MCF 10A (cell line): ENCODE results near the gene OTUD1. TPM values are rescaled to one million over a fixed set of nuclear protein-coding genes. Genes with fewer than 3 reads are reported as not detected.

Source experiments
- BruUV-seq: library from RNA; stranded (reverse); fragments of 400-500 nt; replicated peaks from 2 replicates; lab custom pipeline; 2021; lab: Mats Ljungman, UMichigan
- CTCF ChIA-PET: fragments of 300-600 bp; sonication (Branson Sonifier 250); formaldehyde crosslinking; extraction: SDS; loops from one replicate; lab custom pipeline; 2021; ENCODE audit warnings: antibody characterized with exemption, inconsistent platforms; lab: Yijun Ruan, JAX
- POLR2A ChIA-PET: fragments of 300-600, 350-650 bp; sonication (Branson Sonifier 250); formaldehyde crosslinking; extraction: SDS; loops from one replicate; lab custom pipeline; 2020; ENCODE audit warnings: antibody characterized with exemption, inconsistent platforms; lab: Yijun Ruan, JAX
- DNase-seq: peaks from one replicate; pipeline ENCODE4 v3.0.0-alpha.2; 2018; ENCODE audit not compliant: unreplicated experiment
- H3K27ac Mint-ChIP-seq: one replicate; pipeline ENCODE4 v1.8.0; 2022; ENCODE audit warnings: mild to moderate bottlenecking, low read depth, mixed read lengths; ENCODE audit not compliant: unreplicated experiment
- H3K27me3 Mint-ChIP-seq: one replicate; pipeline ENCODE4 v1.8.0; 2022; ENCODE audit warnings: mixed read lengths; ENCODE audit not compliant: insufficient read depth, unreplicated experiment
- H3K36me3 Mint-ChIP-seq: one replicate; pipeline ENCODE4 v1.8.0; 2022; ENCODE audit warnings: mild to moderate bottlenecking, moderate library complexity, mixed read lengths; ENCODE audit not compliant: insufficient read depth, unreplicated experiment
- H3K4me1 Mint-ChIP-seq: one replicate; pipeline ENCODE4 v1.8.0; 2022; ENCODE audit warnings: mixed read lengths; ENCODE audit not compliant: insufficient read depth, unreplicated experiment
- H3K4me3 Mint-ChIP-seq: one replicate; pipeline ENCODE4 v1.8.0; 2022; ENCODE audit warnings: mild to moderate bottlenecking, moderate library complexity, mixed read lengths; ENCODE audit not compliant: unreplicated experiment
- H3K9me3 Mint-ChIP-seq: one replicate; pipeline ENCODE4 v1.8.0; 2022; ENCODE audit warnings: mixed read lengths; ENCODE audit not compliant: unreplicated experiment
- intact Hi-C: fragments of 100-400 bp; cut with micrococcal nuclease; formaldehyde crosslinking; loops from 2 replicates; pipeline ENCODE4 v1.14.1; 2022
- total RNA-seq: library from RNA; stranded (reverse); gene quantifications from 2 replicates; pipeline ENCODE4 v1.2.3, GENCODE V29; 2022
- TF ChIP-seq, protein P1 (sequence below): fragments of 200-600 bp; IDR thresholded peaks from one replicate; pipeline ENCODE4 v1.8.0; 2022; ENCODE audit warnings: antibody characterized with exemption, mild to moderate bottlenecking; ENCODE audit not compliant: unreplicated experiment

OTUD1 gene
- total RNA-seq, 1 experiment from 2014 or later = 14.9 TPM

- ChIA-PET CTCF (interaction anchor here (0.7 to 2.3 kb wide), 4 partner anchors 10 to 121 kb away, joined by 3 to 5 read pairs (median 3); no protein-coding TSS in a partner anchor), POLR2A (interaction anchor here (0.7 to 2.4 kb wide), 2 partner anchors 10 kb away, joined by 3 to 9 read pairs; no protein-coding TSS in a partner anchor)
- intact Hi-C loops = no loop called here
- H3K27me3 Mint-ChIP-seq = no peaks in the 10 kb centered on the region
- no peak overlapping the region for H3K27ac Mint-ChIP-seq
- BruUV-seq = no TSS peak
- TF ChIP-seq, protein P1, sequence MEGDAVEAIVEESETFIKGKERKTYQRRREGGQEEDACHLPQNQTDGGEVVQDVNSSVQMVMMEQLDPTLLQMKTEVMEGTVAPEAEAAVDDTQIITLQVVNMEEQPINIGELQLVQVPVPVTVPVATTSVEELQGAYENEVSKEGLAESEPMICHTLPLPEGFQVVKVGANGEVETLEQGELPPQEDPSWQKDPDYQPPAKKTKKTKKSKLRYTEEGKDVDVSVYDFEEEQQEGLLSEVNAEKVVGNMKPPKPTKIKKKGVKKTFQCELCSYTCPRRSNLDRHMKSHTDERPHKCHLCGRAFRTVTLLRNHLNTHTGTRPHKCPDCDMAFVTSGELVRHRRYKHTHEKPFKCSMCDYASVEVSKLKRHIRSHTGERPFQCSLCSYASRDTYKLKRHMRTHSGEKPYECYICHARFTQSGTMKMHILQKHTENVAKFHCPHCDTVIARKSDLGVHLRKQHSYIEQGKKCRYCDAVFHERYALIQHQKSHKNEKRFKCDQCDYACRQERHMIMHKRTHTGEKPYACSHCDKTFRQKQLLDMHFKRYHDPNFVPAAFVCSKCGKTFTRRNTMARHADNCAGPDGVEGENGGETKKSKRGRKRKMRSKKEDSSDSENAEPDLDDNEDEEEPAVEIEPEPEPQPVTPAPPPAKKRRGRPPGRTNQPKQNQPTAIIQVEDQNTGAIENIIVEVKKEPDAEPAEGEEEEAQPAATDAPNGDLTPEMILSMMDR = no peak
- H3K4me3 Mint-ChIP-seq = no peak overlapping the region
- H3K4me1 Mint-ChIP-seq = peaks cover 12% of the 10 kb centered on the region
- DNase-seq = no peak
- H3K36me3 Mint-ChIP-seq = peaks cover 2% of the 10 kb centered on the region
- no peaks in the 10 kb centered on the region for H3K9me3 Mint-ChIP-seq
Observed at GRCh38 chr10:23395017-23395416, 43.9 kb upstream of the OTUD1 start.

- intact Hi-C loops = no loop called here
- no peak overlapping the region for H3K4me3 Mint-ChIP-seq
- H3K9me3 Mint-ChIP-seq = no peaks in the 10 kb centered on the region
- H3K27me3 Mint-ChIP-seq = no peaks in the 10 kb centered on the region
- H3K27ac Mint-ChIP-seq = no peak overlapping the region
- BruUV-seq = no TSS peak
- CTCF ChIA-PET = interaction anchor here (2.3 kb wide), 1 partner anchor 25 kb away, joined by 5 read pairs; no protein-coding TSS in a partner anchor
- TF ChIP-seq, protein P1 = no peak
- DNase-seq = no peak
- no peaks in the 10 kb centered on the region for H3K36me3 Mint-ChIP-seq
- H3K4me1 Mint-ChIP-seq = peaks cover 13% of the 10 kb centered on the region
- POLR2A ChIA-PET = interaction anchor here (0.6 to 1.4 kb wide), 2 partner anchors 12 to 42 kb away, joined by 3 to 5 read pairs; partner anchors contain the start of gene OTUD1
Observed at GRCh38 chr10:23396695-23397094, 42.2 kb upstream of the OTUD1 start.

GRCh38 chr10:23399701-23400144, 39.2 kb upstream of the OTUD1 start:
- Mint-ChIP-seq H3K4me3 (no peak overlapping the region), H3K27ac (no peak overlapping the region), H3K9me3 (no peaks in the 10 kb centered on the region), H3K4me1 (peaks cover 7% of the 10 kb centered on the region), H3K27me3 (no peaks in the 10 kb centered on the region), H3K36me3 (no peaks in the 10 kb centered on the region)
- peak; percentile 21 for DNase-seq
- CTCF ChIA-PET = interaction anchor here (0.6 to 1.0 kb wide), 2 partner anchors 10 to 38 kb away, joined by 3 read pairs; no protein-coding TSS in a partner anchor
- TF ChIP-seq, protein P1 = no peak
- no TSS peak for BruUV-seq
- intact Hi-C loops = no loop called here
- POLR2A ChIA-PET = interaction anchor here (0.9 to 1.7 kb wide), 6 partner anchors 9 to 68 kb away, joined by 3 to 8 read pairs (median 5); partner anchors contain the start of gene OTUD1

- POLR2A ChIA-PET = interaction anchor here (1.0 kb wide), 1 partner anchor 40 kb away, joined by 3 read pairs; no protein-coding TSS in a partner anchor
- intact Hi-C loops = no loop called here
Observed at GRCh38 chr10:23402856-23403255, 36.0 kb upstream of the OTUD1 start.

More at GRCh38 chr10:23402856-23403255, 36.0 kb upstream of the OTUD1 start:
- no TSS peak for BruUV-seq
- Mint-ChIP-seq H3K4me3 (no peak overlapping the region), H3K27me3 (no peaks in the 10 kb centered on the region), H3K27ac (no peak overlapping the region), H3K9me3 (no peaks in the 10 kb centered on the region), H3K4me1 (peaks cover 7% of the 10 kb centered on the region), H3K36me3 (no peaks in the 10 kb centered on the region)
- DNase-seq = no peak
- CTCF ChIA-PET = interaction anchor here (0.7 to 2.1 kb wide), 4 partner anchors 9 to 245 kb away, joined by 3 to 5 read pairs (median 5); no protein-coding TSS in a partner anchor
- TF ChIP-seq, protein P1 = no peak
